GM20000 (cell line): ENCODE results near the gene FCAMR.

Experiments used
- DNase-seq: peaks from one replicate; pipeline ENCODE4 v3.0.0; 2012; ENCODE audit warnings: low spot score
- CTCF ChIP-seq: IDR thresholded peaks from 2 replicates; pipeline ENCODE4 v1.5.1; 2012; ENCODE audit warnings: mild to moderate bottlenecking, control low read depth; ENCODE audit errors: extremely low read depth, missing control alignments

Gene FCAMR

GRCh38 chr1:206970446-206970845, at the start of gene FCAMR:
Gene FCAMR, minus strand, starts transcription at chr1:206970460. Its CDS starts 335 bp downstream, at chr1:206970125.
- no peak for TF ChIP-seq CTCF
- no peak for DNase-seq

DNA sequence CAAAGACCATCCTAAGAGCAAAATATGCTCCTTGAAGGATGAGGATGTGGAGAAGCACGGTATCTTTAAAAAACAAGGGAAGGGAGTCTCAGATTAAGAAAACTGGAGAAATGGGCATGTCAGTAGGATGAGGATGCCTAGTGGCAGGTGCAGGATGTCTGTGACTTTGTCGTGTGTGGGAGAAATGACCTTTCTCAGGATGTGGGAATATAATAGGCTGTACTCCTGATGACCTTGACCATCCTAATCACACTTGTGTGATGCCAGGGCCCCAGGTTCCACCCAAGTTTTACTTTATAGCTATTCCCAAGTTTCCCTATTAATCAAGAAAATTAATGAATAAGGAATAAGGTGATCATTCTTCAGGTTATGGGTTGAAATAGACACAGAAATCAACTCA, 49.4 kb upstream of the FCAMR start:
- no peak for DNase-seq
- no peak for TF ChIP-seq CTCF

DNA sequence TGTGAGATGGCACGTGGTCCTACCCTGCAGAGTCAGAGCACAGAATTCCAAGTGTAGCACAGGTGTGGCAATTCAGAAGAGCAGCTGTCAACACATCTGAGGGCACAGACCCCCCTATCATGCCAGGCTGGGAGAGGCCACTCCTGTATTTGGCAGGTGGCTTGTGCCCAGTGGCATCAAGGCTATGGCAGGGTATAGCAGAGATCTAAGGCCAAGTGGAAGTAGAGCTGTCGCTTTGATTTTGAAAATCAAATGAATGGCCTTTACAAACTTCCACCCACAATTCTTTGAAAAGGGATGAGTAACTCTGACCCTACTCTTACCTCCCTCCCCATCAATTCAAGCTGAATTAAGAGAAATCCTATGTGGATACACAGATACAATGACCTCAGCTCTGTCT, 48.9 kb upstream of the FCAMR start:
- TF ChIP-seq CTCF, result no peak
- no peak for DNase-seq

DNA sequence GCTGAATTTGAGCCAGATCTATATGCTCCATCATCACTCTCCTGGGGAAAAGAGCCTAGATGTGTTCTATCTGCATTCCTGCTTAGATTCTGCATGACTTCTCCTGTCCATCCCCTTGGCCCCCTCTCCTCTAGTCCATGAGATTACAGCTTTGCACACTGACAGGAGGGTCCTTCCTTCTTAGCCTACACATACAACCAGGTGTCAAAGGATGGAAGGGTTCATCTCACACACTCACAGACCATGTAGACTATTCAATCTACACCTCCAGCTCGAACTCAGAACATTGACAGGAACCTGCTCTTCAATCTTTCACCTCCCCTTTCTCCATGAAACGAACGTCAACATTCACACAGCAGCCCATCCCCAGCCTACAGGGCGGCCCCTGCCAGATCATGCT, 48.4 kb upstream of the FCAMR start:
- DNase-seq, result no peak
- no peak for TF ChIP-seq CTCF

DNA sequence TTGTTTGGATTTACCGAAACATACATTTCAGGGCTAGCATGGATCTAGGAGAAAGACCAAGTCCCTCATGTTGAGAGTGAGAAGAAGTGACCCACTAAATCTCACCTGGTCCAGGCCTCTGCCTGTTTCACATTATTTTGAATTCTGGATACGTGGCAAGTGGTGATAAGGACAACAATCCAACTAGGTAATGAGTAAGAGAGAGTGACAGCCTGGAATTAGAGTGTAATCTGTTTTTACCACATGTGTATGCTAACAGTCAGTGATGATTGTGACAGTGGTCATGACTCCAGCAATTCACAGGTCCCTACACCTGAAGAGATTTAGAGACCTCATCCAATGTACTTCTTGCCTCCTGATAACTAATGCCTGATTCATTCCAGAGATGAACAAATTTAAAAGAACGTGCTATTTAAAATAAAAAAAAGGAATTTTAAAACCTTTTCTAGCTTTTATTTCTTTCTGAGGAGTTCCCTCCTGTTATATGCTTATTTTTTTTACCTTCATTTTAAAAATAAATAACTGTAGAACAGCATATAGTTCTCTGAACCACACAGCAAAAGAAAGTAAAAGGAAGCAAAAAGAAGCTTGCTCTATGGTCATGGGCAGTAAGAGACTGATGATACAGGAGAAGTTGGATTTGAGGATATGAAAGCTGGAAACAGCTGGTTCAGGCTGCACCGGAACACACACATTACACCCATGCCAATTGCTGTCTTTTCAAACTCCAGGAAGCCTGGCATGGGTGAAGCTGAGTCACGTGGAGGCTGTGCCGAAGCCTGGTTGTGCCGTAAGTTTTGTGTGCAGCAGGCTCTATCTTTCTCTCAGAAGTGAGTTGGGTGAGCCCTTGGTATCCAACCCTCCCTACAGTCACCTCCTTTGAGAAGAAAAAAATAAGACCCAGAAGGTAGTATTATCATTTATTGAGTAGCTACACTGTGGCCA, 47.6 kb upstream of the FCAMR start:
- no peak for DNase-seq
- TF ChIP-seq CTCF, result no peak

DNA sequence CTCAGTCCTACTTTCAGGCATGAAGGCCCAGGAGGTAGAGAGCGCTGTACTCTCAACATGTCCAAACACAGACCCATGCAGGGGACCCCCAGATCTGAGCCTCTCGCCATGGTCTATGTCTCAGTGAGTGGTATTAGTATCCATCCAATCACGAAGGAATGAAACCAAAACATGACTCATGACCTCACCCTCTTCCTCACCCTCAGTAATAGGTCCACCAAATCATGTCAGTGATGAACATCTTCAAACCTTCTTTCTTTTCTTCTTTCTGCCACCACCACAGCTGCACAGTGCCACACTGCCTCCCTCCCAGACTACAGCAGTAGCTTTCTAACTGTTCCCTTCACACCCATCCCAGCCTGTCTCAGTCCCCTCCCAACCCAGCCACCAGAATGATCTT, 45.5 kb upstream of the FCAMR start:
- DNase-seq, result no peak
- TF ChIP-seq CTCF, result no peak

DNA sequence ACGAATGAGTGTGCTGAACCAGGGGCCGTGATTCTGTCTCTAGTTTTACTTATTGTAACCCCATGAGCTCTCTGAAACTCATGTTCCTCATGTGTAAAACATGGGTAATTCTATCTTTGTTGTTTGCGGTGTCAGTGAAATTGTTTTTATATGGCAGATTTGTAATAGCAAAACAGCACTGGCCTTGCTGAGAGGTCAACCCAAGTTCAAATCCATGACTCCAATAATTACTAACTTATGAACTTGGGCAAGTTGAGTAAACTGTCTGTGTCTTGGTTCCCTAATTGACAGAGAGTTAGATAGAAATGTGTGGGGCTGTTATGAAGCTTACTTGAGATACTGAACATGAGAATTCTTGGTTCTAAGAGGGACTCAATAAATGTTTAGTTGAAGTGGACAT, 44.5 kb upstream of the FCAMR start:
- DNase-seq, result no peak
- TF ChIP-seq CTCF, result no peak
